Left kidney (tissue), 2 donors: ENCODE results near the gene MTERF2. TPM values are rescaled to one million over a fixed set of nuclear protein-coding genes. Genes with fewer than 3 reads are reported as not detected.
"Not testable (repeated sequence)": the region's sequence is repeated elsewhere in the genome, so short reads cannot be mapped to it uniquely, and the experiment has no call there.

ENCODE experiments used
- DNase-seq: peaks from one replicate; pipeline ENCODE4 v3.0.0-alpha.2; 2013
- polyA plus RNA-seq: library from polyadenylated mRNA; unstranded; fragments of 120-200 nt; gene quantifications from one replicate; pipeline ENCODE4 v1.2.1, GENCODE V29; 2013; ENCODE audit not compliant: insufficient read length

The MTERF2 gene
- polyA plus RNA-seq, 1 donor: 38.6 TPM

DNA sequence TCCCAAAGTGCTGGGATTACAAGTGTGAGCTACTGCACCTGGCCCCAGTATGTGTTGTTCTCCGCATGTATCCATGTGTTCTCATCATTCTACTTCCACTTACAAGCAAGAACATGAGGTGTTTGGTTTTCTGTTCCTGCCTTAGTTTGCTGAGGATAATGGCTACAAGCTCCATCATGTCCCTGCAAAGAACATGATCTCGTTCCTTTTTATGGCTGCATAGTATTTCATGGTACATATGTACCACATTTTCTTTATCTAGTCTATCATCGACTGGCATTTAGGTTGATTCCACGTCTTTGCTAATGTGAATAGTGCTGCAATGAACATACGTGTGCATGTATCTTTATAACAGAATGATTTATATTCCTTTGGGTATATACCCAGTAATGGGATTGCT is 9.2 kb upstream of the MTERF2 start:
- not testable (repeated sequence) for DNase-seq

GRCh38 chr12:106994579-106995220 is 7.8 kb upstream of the MTERF2 start:
- no peak for DNase-seq

DNA sequence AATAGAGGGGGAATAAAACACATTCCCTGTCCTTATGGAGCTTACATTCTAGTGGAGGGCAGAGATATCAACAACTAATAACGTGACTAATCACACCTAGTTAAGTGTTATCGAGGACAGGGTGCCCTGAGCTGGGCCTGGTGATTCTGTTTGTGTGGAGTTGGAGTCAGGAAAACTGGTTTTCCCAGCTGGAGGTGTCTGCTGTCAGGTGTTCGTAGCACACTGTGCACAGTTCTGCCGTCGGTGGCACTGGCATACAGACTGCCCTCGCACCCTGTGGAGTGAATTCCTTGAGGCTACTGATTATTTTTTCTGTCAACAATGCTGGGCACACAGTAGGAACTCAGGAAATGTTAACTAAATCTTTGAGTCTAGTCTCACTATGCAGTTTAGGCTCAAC is 900 bp upstream of the MTERF2 start:
- DNase-seq: no peak

GRCh38 chr12:106986135-106986534 is 811 bp downstream of the MTERF2 start:
- no peak for DNase-seq

DNA sequence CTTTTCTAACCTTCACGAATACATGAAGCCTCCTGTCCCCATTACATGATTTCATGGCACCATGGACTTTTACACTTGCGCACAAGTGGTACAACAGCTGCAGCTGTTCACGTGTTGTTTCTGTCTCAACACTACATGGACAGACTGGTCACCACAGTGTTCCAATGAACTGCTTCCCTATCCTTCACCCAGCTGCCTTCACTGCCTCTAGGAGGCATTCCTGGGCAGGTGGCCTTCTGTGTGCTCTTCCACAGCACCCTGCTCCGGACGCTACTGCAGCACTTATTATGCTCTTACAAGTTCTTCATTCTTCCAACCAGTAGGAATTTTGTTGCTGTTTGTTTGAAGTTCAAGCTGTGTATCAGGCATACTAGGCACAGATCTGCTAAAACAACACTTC is 1.5 kb downstream of the MTERF2 start:
- no peak for DNase-seq

GRCh38 chr12:106984588-106985137 is 2.3 kb downstream of the MTERF2 start:
- DNase-seq: no peak

DNA sequence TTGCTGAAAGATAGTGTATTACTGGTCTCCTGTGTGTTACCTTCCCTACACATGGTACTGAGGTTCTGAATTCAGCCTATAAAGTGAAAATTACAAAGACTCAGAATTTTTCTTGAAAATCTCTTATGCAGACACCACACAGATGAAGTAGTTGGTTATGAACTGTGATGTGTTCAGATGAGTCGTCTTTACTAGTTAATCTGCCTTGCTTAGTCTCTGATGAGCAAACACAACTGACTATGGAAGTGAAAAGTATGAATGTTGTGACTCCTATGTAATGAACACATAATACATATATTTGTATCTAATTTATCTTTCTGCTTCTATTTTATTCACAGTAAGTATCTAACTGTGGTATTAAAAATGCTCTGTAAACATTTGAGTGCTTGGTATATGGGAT is 4.7 kb downstream of the MTERF2 start:
- DNase-seq: no peak

- no peak for DNase-seq
Measured at GRCh38 chr12:106981788-106982187, 5.2 kb downstream of the MTERF2 start.

DNA sequence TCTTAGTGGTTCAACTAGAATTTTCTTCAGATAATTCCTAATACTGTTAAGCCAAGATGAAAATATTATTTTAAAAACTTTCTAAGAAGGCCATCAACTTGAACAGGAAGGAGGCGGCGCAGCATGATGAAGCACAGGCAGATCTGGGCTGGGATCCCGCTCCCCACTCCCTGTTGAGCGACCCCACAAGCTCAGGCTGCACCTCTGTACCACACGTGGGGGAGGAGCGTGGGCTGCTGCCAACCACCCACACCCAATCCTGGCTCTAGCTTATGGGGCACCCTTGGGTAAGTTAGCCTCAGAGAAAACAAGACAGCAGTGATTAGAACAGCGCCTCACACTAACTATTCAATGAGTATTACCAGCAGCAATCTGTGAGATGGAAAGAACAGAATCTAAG is 6.0 kb downstream of the MTERF2 start:
- no peak for DNase-seq

DNA sequence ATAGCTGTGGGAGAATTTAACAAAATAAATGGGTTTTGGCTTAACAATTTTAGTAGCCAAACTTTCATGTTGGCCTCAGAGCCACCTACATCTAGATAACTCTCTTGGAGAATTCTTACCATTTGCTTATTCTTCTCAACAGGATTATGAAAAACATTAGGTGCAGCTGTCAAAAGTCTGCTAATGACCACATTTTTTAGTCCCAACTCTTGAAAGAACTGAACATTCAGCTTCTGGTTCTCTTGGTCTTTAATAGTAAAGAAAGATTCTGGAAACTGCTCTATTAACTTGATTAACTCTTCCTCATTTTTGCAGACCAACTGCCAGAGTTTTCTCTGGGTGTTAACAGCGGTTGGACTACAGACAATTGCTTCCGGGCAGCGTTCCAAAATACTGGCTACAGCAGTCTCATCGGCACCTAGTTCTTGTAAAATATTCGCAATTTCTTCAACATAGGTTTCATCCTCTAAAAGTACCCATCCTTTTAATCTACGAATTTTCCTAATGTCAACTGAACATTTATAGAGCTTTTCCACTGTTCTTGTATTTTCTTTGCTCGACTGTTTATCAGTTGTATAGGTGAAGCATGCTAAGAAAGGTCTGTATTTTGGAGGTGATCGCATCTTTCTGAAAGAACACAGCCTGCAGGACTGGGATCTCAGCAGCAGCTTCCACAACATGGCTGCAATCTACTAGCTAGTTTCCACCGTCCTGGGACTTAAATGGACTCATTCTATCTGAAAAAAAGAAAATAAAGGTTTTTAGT is 8.7 kb downstream of the MTERF2 start:
- no peak for DNase-seq

GRCh38 chr12:106976668-106977067 is 10.3 kb downstream of the MTERF2 start:
- no peak for DNase-seq

DNA sequence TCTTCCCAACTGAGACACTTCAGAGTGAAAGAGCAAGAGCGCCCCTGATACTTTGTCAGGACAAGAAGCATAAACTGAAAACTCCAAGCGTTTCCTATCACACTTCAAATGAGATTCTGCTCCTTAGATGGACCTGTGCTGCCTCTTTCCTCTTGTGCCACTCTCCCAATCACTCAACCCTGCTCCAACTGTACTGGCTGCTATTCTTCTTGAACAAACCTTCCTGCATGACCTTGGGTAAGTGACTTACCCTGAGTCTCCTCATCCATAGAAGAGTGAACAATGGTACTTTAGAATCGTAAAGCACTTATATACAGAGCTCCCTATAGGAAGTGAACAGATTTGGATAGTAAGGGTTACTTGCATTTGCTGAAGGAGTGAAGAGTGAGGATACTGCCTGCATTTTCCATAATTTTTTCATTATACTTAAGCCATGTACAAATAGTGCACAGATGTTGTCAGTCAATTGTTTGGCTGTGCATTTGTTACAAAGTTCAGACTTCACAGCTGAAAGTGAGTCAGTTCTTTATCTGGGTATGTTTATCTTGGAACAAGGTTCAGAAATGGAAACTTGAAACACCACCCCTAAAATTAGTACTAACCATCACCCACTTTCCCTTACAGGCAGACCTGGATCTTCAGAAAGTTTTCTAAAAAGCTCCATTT is 10.8 kb downstream of the MTERF2 start:
- no peak for DNase-seq

GRCh38 chr12:106975098-106975497 is 11.8 kb downstream of the MTERF2 start:
- DNase-seq: no peak

DNA sequence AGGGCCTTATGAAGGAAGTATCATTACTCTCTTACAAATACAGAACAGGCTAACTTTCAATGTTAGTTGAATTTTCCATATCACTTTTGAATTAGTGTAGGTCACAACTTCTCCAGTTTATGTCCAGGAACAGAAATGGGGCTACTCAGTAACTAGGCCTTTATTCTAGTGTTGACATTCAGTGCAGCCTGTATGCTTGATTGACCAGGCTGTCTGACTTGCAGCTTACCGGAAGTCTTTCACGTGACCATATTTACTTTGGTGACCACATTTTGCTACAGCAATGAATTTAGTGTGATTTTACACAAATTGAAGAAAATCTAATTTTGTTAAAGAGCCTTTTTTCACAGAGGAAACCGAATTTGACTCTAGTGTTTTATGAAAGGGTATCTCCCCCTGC is 12.4 kb downstream of the MTERF2 start:
- no peak for DNase-seq

DNA sequence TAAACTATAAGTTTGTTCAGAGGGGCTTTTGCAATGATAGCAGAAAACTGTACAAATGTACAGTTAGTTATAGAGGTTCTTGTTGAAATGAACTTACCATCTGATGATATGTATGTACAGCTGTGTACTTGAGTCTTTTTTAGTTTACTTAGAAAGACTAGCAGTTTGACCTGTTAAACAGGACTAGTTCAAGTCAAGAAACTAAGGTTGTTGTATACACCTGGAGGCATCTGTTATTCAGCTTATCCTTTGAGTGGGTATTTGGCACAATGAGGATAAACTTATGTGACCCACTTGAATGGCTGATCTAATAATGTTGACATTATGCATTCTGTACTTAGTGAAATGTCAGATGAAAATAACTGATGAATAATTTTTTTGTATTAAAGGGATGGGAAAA is 13.4 kb downstream of the MTERF2 start:
- DNase-seq: no peak

- no peak for DNase-seq
Measured at GRCh38 chr12:106971065-106971464, 15.9 kb downstream of the MTERF2 start.

DNA sequence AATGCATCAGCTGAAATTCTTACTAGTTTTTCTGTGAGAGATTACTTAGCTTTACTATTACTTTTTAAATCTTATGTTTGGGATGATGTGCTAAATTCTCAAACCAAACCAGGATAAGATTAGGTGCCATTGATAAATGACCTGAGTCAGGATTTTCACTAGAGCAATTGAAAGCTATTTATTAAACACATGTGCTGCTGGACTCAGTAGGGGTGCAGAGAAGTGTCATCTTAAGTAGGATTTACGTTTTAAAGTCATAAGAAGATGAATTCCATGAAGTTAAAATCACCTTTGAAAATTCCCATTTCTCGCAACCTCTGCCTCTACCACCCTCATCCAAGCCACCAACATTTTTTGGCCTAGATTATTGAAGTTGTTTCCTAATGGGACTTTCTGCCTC is 22.4 kb downstream of the MTERF2 start:
- no peak for DNase-seq

DNA sequence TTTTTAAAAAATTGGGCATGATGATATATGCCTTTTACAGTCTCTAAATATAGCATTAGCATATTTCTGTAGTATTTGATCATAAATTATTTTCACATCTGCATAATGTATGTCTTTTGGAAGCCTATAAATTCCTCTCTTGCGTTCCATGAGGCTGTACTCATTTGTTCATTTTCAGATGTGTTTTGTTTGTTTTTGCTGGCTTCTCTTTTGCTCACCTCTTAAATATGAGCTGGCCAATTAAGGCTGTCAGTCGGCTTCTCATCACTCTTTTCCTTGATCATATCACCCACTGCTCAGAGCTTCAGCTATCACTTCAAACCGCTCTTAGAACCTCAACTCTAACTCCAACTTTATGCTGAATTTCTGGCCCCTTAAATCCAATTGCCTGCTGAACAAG is 24.7 kb downstream of the MTERF2 start:
- DNase-seq: no peak

DNA sequence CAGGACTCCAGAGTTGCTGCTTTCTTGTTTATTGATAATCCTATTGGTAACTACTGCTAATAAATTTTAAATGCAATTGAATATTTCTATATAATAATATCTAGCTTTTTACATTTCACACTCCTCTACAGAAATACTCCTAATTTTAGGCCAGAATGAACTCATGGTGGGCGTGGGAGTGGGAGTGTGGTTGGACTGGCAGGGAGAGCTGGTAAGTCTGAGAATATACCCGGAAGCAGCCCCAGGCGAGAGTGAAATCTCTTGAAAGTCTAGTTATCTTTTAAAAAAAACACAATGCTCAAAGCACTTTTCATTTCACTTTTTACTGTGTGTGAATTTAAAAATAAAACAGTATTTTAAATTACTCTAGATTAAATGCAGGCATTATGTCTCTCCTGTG is 26.5 kb downstream of the MTERF2 start:
- DNase-seq: no peak

GRCh38 chr12:106957583-106957982 is 29.4 kb downstream of the MTERF2 start:
- DNase-seq: no peak

GRCh38 chr12:106956048-106956578 is 30.8 kb downstream of the MTERF2 start:
- DNase-seq: peak; percentile 68

GRCh38 chr12:106955377-106956047 is 31.4 kb downstream of the MTERF2 start, which contains the start of gene TMEM263:
Gene TMEM263, plus strand, starts transcription at chr12:106955907. Its CDS starts 11,210 bp downstream, at chr12:106967117.
- peak; percentile 95 for DNase-seq
